ENCODE data around the gene ADAMTS6.

Gene ADAMTS6

GRCh38 chr5:65299861-65300260 is 181.9 kb downstream of the ADAMTS6 start:
- Histone ChIP-seq H3K27ac (ENCODE audit: low read depth, low read length) (no peak overlapping the region), H2BK12ac (ENCODE audit: low read length) (no peak overlapping the region), H3K23ac (ENCODE audit: low read length) (no peak overlapping the region), H2AFZ (ENCODE audit: insufficient read depth, low read length, poor library complexity) (no peak overlapping the region), H3K4ac (ENCODE audit: low read depth, low read length) (no peak overlapping the region), H3K79me1 (ENCODE audit: low read length) (no peaks in the 10 kb centered on the region), H4K91ac (ENCODE audit: low read depth, low read length) (no peak overlapping the region), H3K36me3 (ENCODE audit: control insufficient read depth in 1 of 2, insufficient read depth in 2 of 2, low read length in 2 of 2) (peaks cover 0 to 3% of the 10 kb centered on the region in 2 experiments), H4K8ac (ENCODE audit: low read depth, low read length) (no peak overlapping the region), H4K12ac (ENCODE audit: low read depth, low read length) (no peak overlapping the region), H3K79me2 (ENCODE audit: control insufficient read depth, insufficient read depth, low read length, poor library complexity) (no peaks in the 10 kb centered on the region), H3K18ac (ENCODE audit: low read length) (no peak overlapping the region), H3K14ac (ENCODE audit: low read length) (no peak overlapping the region), H3K9me3 (ENCODE audit: insufficient read depth, low read depth, low read length) (no peaks in the 10 kb centered on the region), H3K4me1 (ENCODE audit: control insufficient read depth in 1 of 2, insufficient read depth in 2 of 2, low read length in 2 of 2) (no peaks in the 10 kb centered on the region), H3K9ac (ENCODE audit: low read length) (no peak overlapping the region), H2BK120ac (ENCODE audit: insufficient read depth, low read length, poor library complexity) (no peak overlapping the region), H2AK5ac (ENCODE audit: low read length) (no peak overlapping the region), H3K27me3 (ENCODE audit: insufficient read depth, low read length) (no peaks in the 10 kb centered on the region), H3K4me2 (ENCODE audit: low read length) (no peak overlapping the region), H3K4me3 (ENCODE audit: low read depth, low read length) (no peak overlapping the region), H2BK5ac (ENCODE audit: low read depth, low read length, poor library complexity) (no peak overlapping the region)
- no peak for DNase-seq
- no CpG with 5 or more reads among the region's 3 CpGs for WGBS (ENCODE audit: extremely low coverage, insufficient coverage, insufficient read length)

- H3K4ac ChIP-seq (ENCODE audit: low read depth, low read length) = no peak overlapping the region
- H2AK5ac ChIP-seq (ENCODE audit: low read length) = no peak overlapping the region
- H3K9me3 ChIP-seq (ENCODE audit: insufficient read depth, low read depth, low read length) = no peaks in the 10 kb centered on the region
- DNase-seq = no peak
- H3K36me3 ChIP-seq (ENCODE audit: control insufficient read depth in 1 of 2, insufficient read depth in 2 of 2, low read length in 2 of 2) = peaks cover 3 to 5% of the 10 kb centered on the region in 2 experiments
- no peaks in the 10 kb centered on the region for H3K79me2 ChIP-seq (ENCODE audit: control insufficient read depth, insufficient read depth, low read length, poor library complexity)
- H3K27me3 ChIP-seq (ENCODE audit: insufficient read depth, low read length) = no peaks in the 10 kb centered on the region
- no peaks in the 10 kb centered on the region for H3K4me1 ChIP-seq (ENCODE audit: control insufficient read depth in 1 of 2, insufficient read depth in 2 of 2, low read length in 2 of 2)
- no peak overlapping the region for H3K14ac ChIP-seq (ENCODE audit: low read length)
- H3K18ac ChIP-seq (ENCODE audit: low read length) = no peak overlapping the region
- H3K79me1 ChIP-seq (ENCODE audit: low read length) = no peaks in the 10 kb centered on the region
- H3K4me3 ChIP-seq (ENCODE audit: low read depth, low read length) = no peak overlapping the region
- WGBS (ENCODE audit: extremely low coverage, insufficient coverage, insufficient read length) = no CpG with 5 or more reads among the region's 1 CpG
- no peak overlapping the region for H3K27ac ChIP-seq (ENCODE audit: low read depth, low read length)
- no peak overlapping the region for H3K4me2 ChIP-seq (ENCODE audit: low read length)
- H2BK120ac ChIP-seq (ENCODE audit: insufficient read depth, low read length, poor library complexity) = no peak overlapping the region
- H4K91ac ChIP-seq (ENCODE audit: low read depth, low read length) = no peak overlapping the region
- H3K23ac ChIP-seq (ENCODE audit: low read length) = no peak overlapping the region
- H2BK12ac ChIP-seq (ENCODE audit: low read length) = no peak overlapping the region
- no peak overlapping the region for H4K12ac ChIP-seq (ENCODE audit: low read depth, low read length)
- no peak overlapping the region for H4K8ac ChIP-seq (ENCODE audit: low read depth, low read length)
- H3K9ac ChIP-seq (ENCODE audit: low read length) = no peak overlapping the region
- no peak overlapping the region for H2AFZ ChIP-seq (ENCODE audit: insufficient read depth, low read length, poor library complexity)
- no peak overlapping the region for H2BK5ac ChIP-seq (ENCODE audit: low read depth, low read length, poor library complexity)
These were observed 185.7 kb downstream of the ADAMTS6 start for GRCh38 chr5:65296067-65296466.

- H2BK5ac ChIP-seq (ENCODE audit: low read depth, low read length, poor library complexity) = no peak overlapping the region
- H4K8ac ChIP-seq (ENCODE audit: low read depth, low read length) = no peak overlapping the region
- H3K27me3 ChIP-seq (ENCODE audit: insufficient read depth, low read length) = no peaks in the 10 kb centered on the region
- no peak overlapping the region for H3K4ac ChIP-seq (ENCODE audit: low read depth, low read length)
- H2BK12ac ChIP-seq (ENCODE audit: low read length) = no peak overlapping the region
- H2BK120ac ChIP-seq (ENCODE audit: insufficient read depth, low read length, poor library complexity) = no peak overlapping the region
- no peak overlapping the region for H3K27ac ChIP-seq (ENCODE audit: low read depth, low read length)
- H3K4me3 ChIP-seq (ENCODE audit: low read depth, low read length) = no peak overlapping the region
- no peak overlapping the region for H4K91ac ChIP-seq (ENCODE audit: low read depth, low read length)
- no peak overlapping the region for H4K12ac ChIP-seq (ENCODE audit: low read depth, low read length)
- H3K9me3 ChIP-seq (ENCODE audit: insufficient read depth, low read depth, low read length) = no peaks in the 10 kb centered on the region
- H3K79me2 ChIP-seq (ENCODE audit: control insufficient read depth, insufficient read depth, low read length, poor library complexity) = no peaks in the 10 kb centered on the region
- H3K18ac ChIP-seq (ENCODE audit: low read length) = no peak overlapping the region
- H3K4me2 ChIP-seq (ENCODE audit: low read length) = no peak overlapping the region
- H3K9ac ChIP-seq (ENCODE audit: low read length) = no peak overlapping the region
- no peak overlapping the region for H3K23ac ChIP-seq (ENCODE audit: low read length)
- no peak overlapping the region for H2AFZ ChIP-seq (ENCODE audit: insufficient read depth, low read length, poor library complexity)
- no peaks in the 10 kb centered on the region for H3K4me1 ChIP-seq (ENCODE audit: control insufficient read depth in 1 of 2, insufficient read depth in 2 of 2, low read length in 2 of 2)
- H3K36me3 ChIP-seq (ENCODE audit: control insufficient read depth in 1 of 2, insufficient read depth in 2 of 2, low read length in 2 of 2) = peaks cover 8 to 9% of the 10 kb centered on the region in 2 experiments
- H2AK5ac ChIP-seq (ENCODE audit: low read length) = no peak overlapping the region
- no peak for DNase-seq
- no peak overlapping the region for H3K14ac ChIP-seq (ENCODE audit: low read length)
- no peaks in the 10 kb centered on the region for H3K79me1 ChIP-seq (ENCODE audit: low read length)
These were observed 189.5 kb downstream of the ADAMTS6 start for GRCh38 chr5:65292196-65292595.

- WGBS (ENCODE audit: extremely low coverage, insufficient coverage, insufficient read length) = no CpG with 5 or more reads among the region's 1 CpG
- no peak for DNase-seq
- Histone ChIP-seq H3K4me3 (ENCODE audit: low read depth, low read length) (no peak overlapping the region), H4K8ac (ENCODE audit: low read depth, low read length) (no peak overlapping the region), H3K27ac (ENCODE audit: low read depth, low read length) (no peak overlapping the region), H3K79me1 (ENCODE audit: low read length) (no peaks in the 10 kb centered on the region), H3K4me2 (ENCODE audit: low read length) (no peak overlapping the region), H2AFZ (ENCODE audit: insufficient read depth, low read length, poor library complexity) (no peak overlapping the region), H3K4ac (ENCODE audit: low read depth, low read length) (no peak overlapping the region), H3K18ac (ENCODE audit: low read length) (no peak overlapping the region), H3K9ac (ENCODE audit: low read length) (no peak overlapping the region), H3K36me3 (ENCODE audit: control insufficient read depth in 1 of 2, insufficient read depth in 2 of 2, low read length in 2 of 2) (peaks cover 8 to 9% of the 10 kb centered on the region in 2 experiments), H3K23ac (ENCODE audit: low read length) (no peak overlapping the region), H3K4me1 (ENCODE audit: control insufficient read depth in 1 of 2, insufficient read depth in 2 of 2, low read length in 2 of 2) (no peaks in the 10 kb centered on the region), H2AK5ac (ENCODE audit: low read length) (no peak overlapping the region), H4K12ac (ENCODE audit: low read depth, low read length) (no peak overlapping the region), H4K91ac (ENCODE audit: low read depth, low read length) (no peak overlapping the region), H2BK12ac (ENCODE audit: low read length) (no peak overlapping the region), H3K14ac (ENCODE audit: low read length) (no peak overlapping the region), H3K9me3 (ENCODE audit: insufficient read depth, low read depth, low read length) (no peaks in the 10 kb centered on the region), H3K79me2 (ENCODE audit: control insufficient read depth, insufficient read depth, low read length, poor library complexity) (no peaks in the 10 kb centered on the region), H2BK5ac (ENCODE audit: low read depth, low read length, poor library complexity) (no peak overlapping the region), H3K27me3 (ENCODE audit: insufficient read depth, low read length) (no peaks in the 10 kb centered on the region), H2BK120ac (ENCODE audit: insufficient read depth, low read length, poor library complexity) (no peak overlapping the region)
These were observed 191.0 kb downstream of the ADAMTS6 start for GRCh38 chr5:65290677-65291076.
